HG03460 (cell line): Measurements from ENCODE around the gene ITFG2.
"Not testable (repeated sequence)": the region's sequence is repeated elsewhere in the genome, so short reads cannot be mapped to it uniquely, and the experiment has no call there.

Source experiments
- ATAC-seq: cut with Tn5 transposase; IDR thresholded peaks from one replicate; pipeline ENCODE4 v1.9.1; 2021; ENCODE audit not compliant: unreplicated experiment

The ITFG2 gene

DNA sequence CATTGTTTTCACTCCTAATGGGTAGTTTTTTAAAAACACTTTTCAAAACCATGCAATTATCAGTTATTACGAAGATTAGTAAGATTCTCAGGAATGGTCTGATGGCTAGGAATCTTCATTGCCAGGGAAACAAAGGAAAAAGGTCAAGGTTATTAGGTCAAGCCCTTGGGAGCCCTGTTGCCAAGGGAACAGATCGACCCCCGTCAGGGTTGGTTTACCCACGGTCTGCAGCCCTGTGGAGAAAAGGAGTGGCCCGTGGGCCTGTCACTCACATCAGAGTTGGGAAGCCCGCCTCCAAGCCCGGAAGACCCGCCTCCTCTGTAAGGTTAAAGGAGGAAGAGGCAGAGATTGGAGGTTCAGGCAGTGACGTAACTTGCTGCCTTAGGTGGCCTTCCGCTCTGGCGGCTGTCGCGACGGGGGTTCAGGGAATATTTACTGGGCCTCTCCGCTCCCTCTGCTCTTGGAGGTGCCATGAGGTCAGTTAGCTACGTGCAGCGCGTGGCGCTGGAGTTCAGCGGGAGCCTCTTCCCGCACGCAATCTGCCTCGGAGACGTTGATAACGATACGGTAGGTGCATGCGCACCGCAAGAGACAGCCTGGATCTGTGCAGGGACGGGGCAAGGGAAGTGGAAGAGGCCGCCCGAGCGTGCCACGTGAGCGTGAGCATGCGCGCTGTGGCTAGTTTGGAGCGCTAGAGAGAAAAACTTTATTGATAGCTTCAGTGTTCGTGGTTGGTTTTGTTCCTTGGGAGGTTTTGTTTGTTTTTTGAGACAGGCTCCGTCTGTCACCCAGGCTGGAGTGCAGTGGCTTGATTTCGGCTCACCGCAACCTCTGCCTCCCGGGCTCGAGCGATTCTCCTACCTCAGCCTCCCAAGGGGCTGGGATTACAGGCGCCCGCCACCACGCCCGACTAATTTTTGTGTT lies at the start of gene ITFG2:
Gene ITFG2 (plus strand): TSS at position 379 of the 924 bp plus-strand sequence. CDS start 93 bp downstream, at position 472.
- peak; percentile 96 for ATAC-seq

DNA sequence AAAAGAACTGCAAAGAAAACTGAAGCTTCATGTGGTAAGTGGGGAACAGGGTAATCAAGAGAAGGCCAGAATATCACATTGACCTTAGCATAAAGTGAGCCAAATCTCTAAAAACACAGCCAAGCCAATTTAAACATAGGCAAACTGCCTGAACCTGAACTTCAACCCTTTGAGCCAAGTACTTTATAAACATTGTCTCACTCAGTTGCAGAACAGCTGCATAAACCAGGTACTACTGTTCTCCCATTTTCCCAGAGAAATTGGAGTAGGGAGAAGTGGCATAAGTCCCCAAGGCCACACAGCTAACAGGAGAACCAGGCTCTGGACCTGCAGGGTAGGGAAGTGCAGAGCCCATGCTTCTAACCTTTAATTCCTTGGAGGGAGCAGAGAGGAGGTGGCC lies 48.1 kb upstream of the ITFG2 start:
- no peak for ATAC-seq

DNA sequence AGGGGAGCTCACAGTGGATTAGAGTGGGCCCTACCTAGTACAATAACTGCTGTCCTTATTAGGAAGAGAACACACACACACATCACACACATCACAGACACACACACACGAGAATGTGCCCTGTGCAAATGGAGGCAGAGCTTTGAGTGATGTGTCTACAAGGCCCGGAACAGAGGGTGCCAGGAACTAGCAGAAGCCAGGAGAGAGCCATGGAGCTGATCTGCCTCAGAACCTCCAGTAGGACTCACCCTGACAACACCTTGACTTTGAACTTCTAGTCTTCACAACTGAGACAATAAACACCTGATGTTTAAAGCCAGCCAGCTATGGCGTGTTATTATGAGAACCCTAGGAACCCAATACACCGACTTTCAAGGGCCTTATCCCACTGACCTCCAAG lies 47.4 kb upstream of the ITFG2 start:
- ATAC-seq, result no peak

DNA sequence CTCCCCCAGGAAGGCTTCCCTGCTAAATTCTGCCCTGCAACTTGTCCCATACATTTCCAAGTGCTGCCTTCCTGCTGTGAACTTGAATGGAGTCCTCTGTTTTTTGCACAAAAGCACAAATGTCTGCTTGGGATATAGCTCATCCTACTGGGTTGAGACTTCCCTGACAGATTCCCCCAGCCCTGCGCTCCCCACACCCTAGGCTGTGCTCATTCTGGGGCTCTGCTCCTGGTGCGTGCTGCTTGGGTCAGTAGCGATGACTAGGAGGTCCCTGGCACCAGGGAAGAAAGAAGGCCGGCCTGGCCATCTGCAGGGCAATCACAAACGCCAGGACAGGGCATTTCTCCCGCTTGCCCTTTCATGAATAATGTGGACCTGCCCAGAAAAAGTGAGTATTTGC lies 46.9 kb upstream of the ITFG2 start:
- ATAC-seq, result no peak

DNA sequence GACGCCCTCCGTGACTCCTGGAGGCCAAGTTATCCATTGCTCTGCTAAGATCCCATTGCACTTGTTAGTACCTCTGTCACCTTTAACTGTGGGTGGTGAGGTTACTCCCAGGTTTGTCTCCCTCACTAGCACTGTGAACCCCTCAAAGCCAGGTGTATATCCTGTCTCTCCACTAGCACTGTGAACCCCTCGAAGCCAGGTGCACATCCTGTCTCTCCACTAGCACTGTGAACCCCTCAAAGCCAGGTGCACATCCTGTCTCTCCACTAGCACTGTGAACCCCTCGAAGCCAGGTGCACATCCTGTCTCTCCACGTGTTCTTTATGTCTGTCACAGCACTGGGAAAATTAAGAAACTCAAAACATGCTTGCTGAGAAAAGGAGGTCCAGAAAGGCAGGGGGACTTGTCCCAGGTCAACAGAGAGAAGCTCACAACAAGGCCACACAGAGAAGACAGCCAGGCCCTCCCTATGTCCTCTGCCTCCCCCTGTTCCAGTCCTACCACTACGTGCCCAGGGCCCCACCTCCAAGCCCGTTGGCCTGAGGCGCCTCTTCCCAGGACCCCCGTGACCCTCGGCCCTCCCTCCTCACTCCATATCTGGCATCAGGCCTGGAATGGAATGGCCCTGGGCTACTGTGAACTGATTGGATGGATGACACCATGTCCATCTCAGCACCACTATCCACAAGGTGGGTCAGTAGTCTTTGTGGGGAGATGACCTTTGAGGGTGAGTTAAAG lies 44.1 kb upstream of the ITFG2 start:
- ATAC-seq, result no peak

DNA sequence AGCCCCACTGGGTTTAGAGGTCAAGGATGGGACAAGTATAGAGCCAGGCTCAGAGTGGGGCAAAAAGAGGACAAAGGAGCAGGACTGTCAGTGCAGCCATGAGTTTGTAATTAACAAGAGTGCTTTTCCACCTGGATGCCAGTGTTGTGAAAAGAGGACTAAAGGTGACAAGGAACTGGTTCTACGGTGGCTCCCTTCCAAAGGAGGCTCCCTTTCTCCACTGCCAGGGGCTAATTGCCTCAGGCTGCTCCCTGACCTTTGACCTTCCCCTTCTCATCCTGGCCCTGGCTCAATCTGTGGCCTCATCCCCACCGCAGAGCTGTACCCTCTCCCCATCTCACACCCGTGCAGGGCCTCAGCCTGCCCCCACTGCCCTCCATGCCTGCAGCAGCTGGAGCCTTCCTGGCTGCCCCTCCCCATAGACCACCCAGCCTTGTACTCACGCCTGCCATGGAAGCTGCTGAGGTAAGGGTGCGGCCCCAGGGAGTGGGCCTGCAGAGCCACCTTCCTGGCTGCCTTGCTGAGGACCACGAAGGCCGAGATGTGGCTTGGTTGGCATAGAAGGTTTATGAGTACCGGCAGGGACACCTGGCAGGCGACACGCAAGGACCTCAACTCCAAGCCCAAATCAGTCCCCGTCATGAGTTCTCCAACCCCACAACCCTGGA lies 42.5 kb upstream of the ITFG2 start:
- no peak for ATAC-seq

DNA sequence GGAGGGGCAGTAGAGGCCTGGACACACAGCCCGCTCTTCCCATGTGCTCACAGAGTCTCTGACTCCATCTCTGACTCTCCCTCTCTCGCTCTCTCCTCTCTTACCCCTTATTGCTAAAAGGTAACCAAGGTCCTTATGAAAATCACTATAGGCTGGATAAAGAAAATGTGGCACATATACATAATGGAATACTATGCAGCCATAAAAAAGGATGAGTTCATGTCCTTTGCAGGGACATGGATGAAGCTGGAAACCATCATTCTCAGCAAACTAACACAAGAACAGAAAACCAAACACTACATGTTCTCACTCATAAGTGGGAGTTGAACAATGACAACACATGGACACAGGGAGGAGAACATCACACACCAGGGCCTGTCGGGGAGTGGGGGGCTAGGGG lies 41.9 kb upstream of the ITFG2 start:
- ATAC-seq, result not testable (repeated sequence)

DNA sequence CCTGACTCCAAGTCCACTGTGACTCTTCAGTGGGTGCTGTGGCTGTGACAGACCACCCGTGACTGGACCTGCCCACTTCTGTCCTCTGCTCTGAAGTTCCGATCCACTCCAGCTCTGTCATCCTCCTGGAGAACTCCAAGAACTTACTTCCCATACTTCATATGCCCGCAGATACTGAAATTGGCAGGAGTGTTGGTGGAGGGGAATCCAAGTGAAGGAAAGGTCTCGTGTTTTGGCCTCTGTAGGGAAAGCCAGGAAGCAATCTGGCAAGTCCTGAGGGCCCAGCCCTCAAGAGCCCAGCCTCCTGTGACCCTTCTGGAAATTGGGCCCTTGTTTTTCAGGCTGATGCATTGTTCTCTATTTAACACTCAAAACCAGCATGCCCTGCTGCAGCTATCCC lies 40.1 kb upstream of the ITFG2 start:
- ATAC-seq, result no peak

DNA sequence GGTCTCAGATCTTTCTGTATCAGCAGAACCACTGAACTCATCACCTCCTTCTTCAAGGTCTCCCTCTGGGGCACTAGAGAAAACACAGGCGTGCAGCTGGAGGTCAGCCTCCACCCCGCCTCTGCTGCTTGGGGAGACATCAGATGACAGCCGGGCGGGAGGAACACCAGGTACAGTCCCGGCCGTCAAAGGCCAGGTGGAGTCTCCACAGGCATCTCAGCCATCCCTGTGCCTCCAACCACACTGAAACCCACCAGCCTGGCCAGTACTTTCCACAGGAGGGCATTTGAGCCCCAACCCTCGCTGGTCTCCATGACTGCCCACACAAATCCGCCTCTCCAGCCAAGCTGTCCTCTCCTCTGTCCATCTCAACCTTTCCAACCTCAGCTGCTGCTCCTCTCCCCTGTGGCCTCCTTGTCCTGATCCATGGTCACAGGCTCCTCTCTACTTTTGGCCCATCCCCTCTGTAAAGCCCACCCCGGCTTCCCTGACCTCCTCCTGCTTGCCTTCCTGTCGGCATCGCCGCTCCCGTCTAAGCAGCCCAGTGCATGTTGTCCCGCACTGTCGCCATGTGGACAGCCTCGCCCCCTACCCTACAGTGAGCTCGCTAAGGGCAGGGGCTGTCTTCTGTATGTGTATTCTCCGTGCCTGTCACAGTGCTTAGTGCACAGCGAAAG lies 39.1 kb upstream of the ITFG2 start:
- ATAC-seq, result no peak

DNA sequence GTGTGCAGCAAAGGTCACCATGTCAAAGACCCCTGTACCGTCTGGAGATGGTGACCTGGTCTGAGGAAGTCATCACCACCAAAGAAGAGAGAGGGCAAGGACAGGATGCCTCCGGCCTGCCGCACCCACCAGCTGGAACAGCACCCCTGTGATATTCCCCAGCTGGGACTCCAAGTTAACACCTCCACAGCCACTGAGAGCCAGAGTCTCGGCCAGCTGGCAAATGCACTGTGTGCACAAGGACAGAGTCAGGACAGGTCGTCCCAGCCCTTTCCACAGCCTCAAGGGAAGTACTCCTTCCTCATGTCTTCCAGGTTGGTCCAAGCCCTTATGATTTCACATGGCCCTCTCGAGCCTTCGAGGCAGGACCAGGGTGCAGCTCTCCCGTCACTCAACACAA lies 37.0 kb upstream of the ITFG2 start:
- ATAC-seq, result no peak

DNA sequence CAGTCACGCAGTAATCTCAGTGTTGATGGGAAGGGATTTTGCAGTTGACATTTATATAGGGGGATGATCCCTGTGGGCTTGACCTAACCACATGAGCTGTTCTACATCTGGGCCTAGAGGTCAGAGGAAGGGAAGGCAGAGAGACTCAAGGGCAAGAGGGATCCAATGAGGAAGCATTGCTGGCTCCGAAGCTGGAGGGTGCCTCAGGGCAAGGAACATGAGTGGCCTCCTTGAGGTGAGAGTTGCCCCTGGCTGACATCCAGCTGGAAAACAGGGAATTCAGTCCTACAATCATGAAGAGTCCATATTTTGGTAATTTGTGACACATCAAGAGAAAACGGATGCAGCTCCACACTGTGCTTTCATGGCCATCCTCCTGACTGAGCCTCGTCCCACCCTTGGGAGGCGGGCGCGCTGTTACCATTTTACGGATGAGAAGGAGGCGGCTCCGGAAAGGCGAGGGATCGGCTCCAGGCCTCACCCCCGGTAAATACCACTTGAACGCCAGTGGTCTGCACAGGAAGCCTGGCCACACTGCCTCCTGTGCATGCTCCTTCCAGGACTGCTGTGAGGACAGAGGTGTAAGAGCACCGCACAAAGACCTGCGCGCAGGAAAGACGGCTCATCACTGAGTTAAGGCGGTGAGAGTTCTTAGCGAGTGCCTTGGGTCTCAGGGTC lies 36.2 kb upstream of the ITFG2 start:
- no peak for ATAC-seq

DNA sequence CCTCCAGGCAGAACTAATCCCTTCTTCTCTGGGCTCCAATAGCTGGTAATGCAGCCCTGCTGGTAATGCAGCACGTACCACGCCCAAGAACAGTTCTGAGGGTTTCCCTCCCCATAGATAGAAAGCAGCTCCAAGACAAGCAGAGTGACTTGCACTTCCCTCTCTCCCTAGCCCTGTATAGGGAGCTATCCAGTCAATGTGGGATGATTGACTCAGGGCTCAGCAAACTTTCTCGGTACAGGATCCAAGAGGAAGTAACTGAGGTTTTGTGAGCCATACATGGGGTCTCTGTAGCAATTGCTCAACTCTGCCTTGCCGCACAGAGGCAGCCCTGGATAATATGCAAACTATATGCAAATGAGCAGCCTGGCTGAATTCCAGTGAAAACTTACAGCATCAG lies 33.2 kb upstream of the ITFG2 start:
- ATAC-seq, result no peak

DNA sequence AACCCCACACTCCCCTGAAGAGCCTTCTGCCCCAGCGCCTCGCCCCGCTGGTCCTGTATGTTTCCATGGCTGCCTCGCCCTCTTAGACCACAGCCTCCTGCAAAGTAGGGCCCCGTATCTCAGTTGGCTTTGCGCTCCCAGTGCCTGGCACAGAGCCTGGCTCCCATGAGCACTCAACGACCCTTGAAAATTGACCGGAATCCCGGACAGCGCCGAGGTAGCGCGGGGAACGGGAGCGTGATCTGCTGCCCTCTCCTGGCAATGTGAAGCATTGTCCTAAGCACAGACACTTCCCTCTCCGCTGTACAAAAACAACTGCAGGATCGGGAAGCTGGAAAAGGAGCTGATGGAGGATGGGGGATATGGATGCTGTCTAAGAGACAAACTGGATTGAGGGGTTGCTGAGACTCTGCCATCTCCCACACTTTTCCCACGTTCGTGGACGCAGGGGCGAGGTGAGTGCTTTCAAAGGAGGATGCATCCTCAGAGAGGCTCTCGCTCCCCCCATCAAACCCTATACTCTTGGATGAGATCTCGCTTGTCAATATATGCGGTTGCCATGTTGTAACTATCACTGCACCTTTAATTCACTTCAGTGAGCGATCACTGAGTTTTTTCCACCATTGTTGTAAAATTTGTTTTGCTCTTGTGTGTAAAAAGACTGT lies 28.4 kb upstream of the ITFG2 start:
- ATAC-seq, result no peak

DNA sequence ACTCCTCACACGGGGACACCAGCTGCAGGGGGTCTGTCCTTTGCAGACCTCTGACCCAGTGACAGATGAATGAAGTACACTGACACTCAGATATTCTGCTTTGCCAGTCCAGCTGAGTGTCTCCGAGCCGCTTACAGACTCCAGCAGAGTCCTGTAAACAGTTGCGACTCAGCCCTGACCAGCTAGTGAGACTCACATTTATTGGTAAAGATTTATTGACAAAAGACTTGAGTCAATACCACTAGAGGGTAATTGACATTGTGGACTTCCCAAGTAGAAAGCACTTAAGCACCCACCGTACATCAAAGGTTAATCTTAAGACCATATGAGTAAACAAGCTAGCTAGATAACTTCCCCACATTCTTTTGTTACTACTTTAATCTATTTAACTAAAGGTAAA lies 27.5 kb upstream of the ITFG2 start:
- no peak for ATAC-seq

DNA sequence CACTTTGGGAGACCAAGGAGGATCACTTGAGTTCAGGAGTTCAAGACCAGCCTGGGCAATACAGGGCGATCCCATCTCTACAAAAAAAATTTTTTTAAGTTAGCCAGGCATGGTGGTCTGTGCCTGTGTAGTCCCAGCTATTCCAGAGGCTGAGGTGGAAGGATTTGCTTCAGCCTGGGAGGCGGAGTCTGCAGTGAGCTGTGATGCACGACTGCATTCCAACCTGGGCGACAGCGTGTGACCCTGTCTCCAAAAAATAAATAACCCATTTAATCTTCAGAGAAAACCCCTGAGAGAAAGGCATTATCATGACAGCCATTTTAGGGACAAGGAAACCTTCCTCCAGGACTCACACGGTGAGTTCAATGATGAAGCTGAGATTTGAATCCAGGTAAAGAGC lies 21.4 kb upstream of the ITFG2 start:
- no peak for ATAC-seq

DNA sequence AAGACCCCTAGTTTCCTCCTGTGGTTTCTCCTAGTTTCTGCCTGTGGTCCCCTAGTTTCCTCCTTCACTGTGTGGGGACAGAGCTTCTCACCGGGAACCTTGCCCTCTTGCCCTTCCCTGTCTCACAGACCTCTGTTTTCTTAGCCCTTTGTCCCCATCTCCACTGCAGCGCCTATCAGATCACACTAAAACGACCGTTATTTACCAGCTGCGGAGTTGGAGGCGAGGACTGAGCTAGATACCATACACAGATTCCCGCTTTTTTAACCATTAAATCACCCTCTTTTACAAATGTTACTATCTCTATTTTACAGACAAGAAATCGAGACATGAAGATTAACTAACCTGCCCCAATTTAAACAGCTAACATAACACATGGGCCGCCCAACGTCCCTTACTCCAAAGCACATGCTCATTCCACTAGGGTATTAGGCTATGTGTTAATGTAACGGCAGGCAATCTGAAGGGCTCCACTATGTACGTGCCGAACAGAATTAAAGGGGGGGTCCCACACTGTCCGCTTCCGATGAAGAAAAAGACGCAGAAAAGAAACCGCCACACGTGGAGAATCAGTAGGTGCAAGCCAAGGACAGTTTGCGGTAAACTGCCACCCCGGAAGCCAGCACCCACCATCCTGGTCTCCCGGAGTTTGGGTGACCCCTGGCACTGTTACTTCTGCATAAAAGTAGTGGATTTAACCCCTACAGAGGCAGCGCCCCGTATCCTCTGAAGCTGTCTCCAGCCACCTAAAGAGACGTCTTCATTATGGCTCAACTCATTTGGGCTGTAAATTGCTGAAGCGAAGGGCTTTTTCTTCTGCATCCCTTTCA lies 19.6 kb upstream of the ITFG2 start:
- ATAC-seq, result no peak

DNA sequence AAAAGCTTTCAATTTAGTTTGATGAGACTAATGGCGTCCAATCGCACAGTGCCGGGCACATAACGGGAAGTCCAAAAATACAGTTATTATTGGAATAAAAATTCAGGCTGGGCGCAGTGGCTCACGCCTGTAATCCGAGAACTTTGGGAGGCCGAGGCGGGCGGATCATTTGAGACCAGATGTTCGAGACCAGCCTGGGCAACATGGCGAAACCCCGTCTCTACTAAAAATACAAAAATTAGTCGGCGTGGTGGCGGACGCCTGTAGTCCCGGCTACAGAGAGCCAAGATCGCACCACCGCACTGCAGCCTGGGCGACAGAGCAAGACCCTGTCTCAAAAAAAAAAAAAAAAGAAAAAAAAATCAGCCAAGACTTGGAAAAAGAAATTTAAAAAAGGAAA lies 18.9 kb upstream of the ITFG2 start:
- ATAC-seq, result no peak

DNA sequence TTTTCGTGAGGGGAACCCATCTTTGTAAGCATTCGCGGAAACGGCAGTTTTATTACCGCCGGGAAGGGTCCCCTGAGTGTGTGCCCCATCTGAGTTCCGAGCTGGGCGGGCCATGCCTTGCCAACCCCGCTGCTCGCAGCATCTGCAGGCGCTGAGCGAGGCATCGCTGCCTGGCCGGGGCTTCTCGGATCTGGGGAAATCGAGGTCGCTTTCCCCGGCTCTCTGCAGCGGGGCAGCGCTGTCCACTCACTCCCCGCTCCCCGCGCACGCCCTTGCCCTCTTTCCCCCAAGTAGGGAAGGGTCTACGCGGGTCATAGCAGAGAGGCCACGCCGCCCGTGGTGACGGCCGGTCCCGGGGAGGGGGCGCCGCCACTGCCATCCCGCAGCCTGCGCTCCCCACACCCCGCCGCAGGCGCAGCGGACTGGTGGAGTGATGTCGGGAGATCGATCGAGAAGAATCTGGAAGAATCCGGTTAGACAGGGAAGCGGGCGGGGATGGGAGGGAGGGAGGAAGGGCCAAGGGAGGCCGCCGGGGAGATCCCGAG lies 18.2 kb upstream of the ITFG2 start:
- no peak for ATAC-seq

DNA sequence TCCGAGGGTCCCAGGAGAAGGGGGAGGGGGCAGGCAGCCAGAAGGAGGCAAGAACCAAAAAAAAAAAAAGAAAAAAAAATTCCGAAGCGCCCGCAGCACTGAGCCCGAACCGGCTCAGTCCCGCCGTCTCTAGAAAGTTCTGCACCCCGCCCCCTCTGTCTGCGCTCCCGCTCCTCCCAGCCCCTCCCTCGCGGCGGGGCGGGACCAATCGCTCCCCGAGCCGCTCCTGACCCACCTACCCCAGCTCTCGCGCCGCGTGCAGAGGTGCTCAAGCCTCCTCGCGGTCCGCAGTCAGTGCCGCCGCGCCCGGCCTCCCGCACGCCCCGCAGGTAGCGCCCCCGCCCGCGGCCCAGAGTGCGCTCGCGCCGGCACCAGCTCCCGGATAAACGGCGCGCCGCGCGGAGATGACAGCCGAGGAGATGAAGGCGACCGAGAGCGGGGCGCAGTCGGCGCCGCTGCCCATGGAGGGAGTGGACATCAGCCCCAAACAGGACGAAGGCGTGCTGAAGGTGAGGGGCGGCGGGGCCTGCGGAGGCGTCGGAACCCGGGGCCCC lies 17.7 kb upstream of the ITFG2 start, which contains the start of gene FKBP4:
Gene FKBP4 (plus strand): TSS at position 235 of the 554 bp plus-strand sequence. CDS start 170 bp downstream, at position 405.
- ATAC-seq, result peak; percentile 81
